Fibroblast of lung (primary cell): ENCODE data around the gene SHLD2. TPM values are rescaled to one million over a fixed set of nuclear protein-coding genes. Genes with fewer than 3 reads are reported as not detected.

Experiments
- DNase-seq, 2 donors: peaks; one replicate each; pipeline versions ENCODE4 v3.0.0 to v3.0.0-alpha.2; 2010; ENCODE audit warnings: low read depth in 2 of 2
- H2AFZ ChIP-seq: 2 replicates; pipeline ENCODE4 v1.5.1; 2012; ENCODE audit warnings: low read length, control low read depth, inconsistent platforms
- H3K27ac ChIP-seq: 2 replicates; pipeline ENCODE4 v1.5.1; 2011; ENCODE audit warnings: low read length, control low read depth; ENCODE audit not compliant: insufficient read depth
- H3K27me3 ChIP-seq: 2 replicates; pipeline ENCODE4 v1.5.1; 2011; ENCODE audit warnings: mild to moderate bottlenecking, low read length; ENCODE audit not compliant: control insufficient read depth, insufficient read depth
- H3K36me3 ChIP-seq: 2 replicates; pipeline ENCODE4 v1.5.1; 2011; ENCODE audit warnings: low read length; ENCODE audit not compliant: control insufficient read depth, insufficient read depth
- H3K4me1 ChIP-seq: 2 replicates; pipeline ENCODE4 v1.5.1; 2011; ENCODE audit warnings: low read length; ENCODE audit not compliant: control insufficient read depth, insufficient read depth; ENCODE audit errors: extremely low read depth
- H3K4me2 ChIP-seq: 2 replicates; pipeline ENCODE4 v1.5.1; 2011; ENCODE audit warnings: low read length, control low read depth; ENCODE audit not compliant: insufficient read depth; ENCODE audit errors: extremely low read depth
- H3K4me3 ChIP-seq, 4 experiments: fragments of 200-600 bp in 1 of 4; sonication (generic) in 1 of 4; replicated peaks in 1 of 4; 2 replicates each; pipeline ENCODE4 v1.5.1; 2011 to 2016; ENCODE audit warnings: low read length in 4 of 4, low read depth in 3 of 4, mild to moderate bottlenecking in 3 of 4, control low read depth in 2 of 4, inconsistent platforms in 1 of 4, mixed read lengths in 1 of 4; ENCODE audit not compliant: insufficient read depth in 1 of 4; ENCODE audit errors: control extremely low read depth in 1 of 4
- H3K79me2 ChIP-seq: 2 replicates; pipeline ENCODE4 v1.5.1; 2012; ENCODE audit warnings: mild to moderate bottlenecking, low read length, inconsistent platforms; ENCODE audit not compliant: control insufficient read depth, insufficient read depth
- H3K9ac ChIP-seq: 2 replicates; pipeline ENCODE4 v1.5.1; 2011; ENCODE audit warnings: mild to moderate bottlenecking, low read length, control low read depth; ENCODE audit not compliant: insufficient read depth
- H3K9me3 ChIP-seq: 2 replicates; pipeline ENCODE4 v1.5.1; 2012; ENCODE audit warnings: low read depth, low read length; ENCODE audit not compliant: control insufficient read depth, insufficient read depth
- H4K20me1 ChIP-seq: 2 replicates; pipeline ENCODE4 v1.5.1; 2011; ENCODE audit warnings: low read length; ENCODE audit not compliant: control insufficient read depth, insufficient read depth; ENCODE audit errors: extremely low read depth
- EZH2 ChIP-seq: IDR thresholded peaks from 2 replicates; pipeline ENCODE4 v1.5.1; 2012; ENCODE audit warnings: low read length, control low read depth, mild to moderate bottlenecking; ENCODE audit errors: missing control alignments
- polyA plus RNA-seq, 2 donors: library from polyadenylated mRNA; depleted of rRNA in 1 of 2; stranded (reverse) in 1 of 2; unstranded in 1 of 2; fragments of >200 nt; gene quantifications; 2 replicates each; pipeline ENCODE4 v1.2.1, GENCODE V29; 2011 to 2012; ENCODE audit warnings: missing spikeins in 1 of 2
- total RNA-seq: library from RNA; depleted of rRNA; stranded (reverse); fragments of >200 nt; gene quantifications from 2 replicates; pipeline ENCODE4 v1.2.1, GENCODE V29; 2014
- TF ChIP-seq, protein P1 (sequence below), 2 donors: IDR thresholded peaks in 1 of 2; conservative IDR thresholded peaks in 1 of 2; 1 replicate in 1 of 2; 2 replicates in 1 of 2; pipeline ENCODE4 v1.5.1; 2011 to 2012; ENCODE audit warnings: low read length in 2 of 2, control low read depth in 1 of 2, inconsistent platforms in 1 of 2, low read depth in 1 of 2, mild to moderate bottlenecking in 1 of 2

SHLD2 gene
- total and polyA plus RNA-seq, 2 donors (not counting 1 experiment from before 2014, with no cell fraction given), result 21.6 to 26.3 TPM

DNA sequence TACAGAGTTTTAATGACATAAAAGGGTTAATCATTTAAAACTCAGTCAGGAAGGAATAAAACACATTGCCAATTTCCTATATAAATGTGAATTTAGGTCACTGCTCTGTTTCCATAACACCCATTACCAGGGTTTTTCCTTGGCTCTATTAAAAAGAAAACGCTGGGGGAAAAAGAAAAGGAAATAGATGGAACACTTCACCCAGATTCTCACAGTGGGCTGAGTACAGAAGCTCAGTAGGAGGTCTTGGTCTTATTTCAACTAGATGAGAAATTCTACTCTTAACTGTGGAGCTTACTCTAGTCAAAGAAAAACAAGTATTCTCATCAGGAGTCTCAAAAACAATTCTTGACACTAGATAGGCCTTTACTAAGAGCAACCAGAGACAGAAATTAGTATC lies 36.8 kb upstream of the SHLD2 start:
- no peaks in the 10 kb centered on the region for H3K9me3 ChIP-seq
- H3K27me3 ChIP-seq, result no peaks in the 10 kb centered on the region
- no peak for DNase-seq
- no peak overlapping the region for H2AFZ ChIP-seq
- no peak overlapping the region for H3K27ac ChIP-seq
- H4K20me1 ChIP-seq, result no peaks in the 10 kb centered on the region
- H3K9ac ChIP-seq, result no peak overlapping the region
- H3K79me2 ChIP-seq, result no peaks in the 10 kb centered on the region
- peaks cover 9% of the 10 kb centered on the region for H3K4me1 ChIP-seq
- H3K4me3 ChIP-seq, result no peak overlapping the region
- TF ChIP-seq EZH2, result no peak
- TF ChIP-seq, protein P1, sequence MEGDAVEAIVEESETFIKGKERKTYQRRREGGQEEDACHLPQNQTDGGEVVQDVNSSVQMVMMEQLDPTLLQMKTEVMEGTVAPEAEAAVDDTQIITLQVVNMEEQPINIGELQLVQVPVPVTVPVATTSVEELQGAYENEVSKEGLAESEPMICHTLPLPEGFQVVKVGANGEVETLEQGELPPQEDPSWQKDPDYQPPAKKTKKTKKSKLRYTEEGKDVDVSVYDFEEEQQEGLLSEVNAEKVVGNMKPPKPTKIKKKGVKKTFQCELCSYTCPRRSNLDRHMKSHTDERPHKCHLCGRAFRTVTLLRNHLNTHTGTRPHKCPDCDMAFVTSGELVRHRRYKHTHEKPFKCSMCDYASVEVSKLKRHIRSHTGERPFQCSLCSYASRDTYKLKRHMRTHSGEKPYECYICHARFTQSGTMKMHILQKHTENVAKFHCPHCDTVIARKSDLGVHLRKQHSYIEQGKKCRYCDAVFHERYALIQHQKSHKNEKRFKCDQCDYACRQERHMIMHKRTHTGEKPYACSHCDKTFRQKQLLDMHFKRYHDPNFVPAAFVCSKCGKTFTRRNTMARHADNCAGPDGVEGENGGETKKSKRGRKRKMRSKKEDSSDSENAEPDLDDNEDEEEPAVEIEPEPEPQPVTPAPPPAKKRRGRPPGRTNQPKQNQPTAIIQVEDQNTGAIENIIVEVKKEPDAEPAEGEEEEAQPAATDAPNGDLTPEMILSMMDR (conservative IDR thresholded peaks at IDR 0.05 in 1 of 2, IDR thresholded peaks at IDR 0.05 in 1 of 2; ENCODE audit: low read depth in 1 of 2, low read length in 2 of 2), result no peak
- no peak overlapping the region for H3K4me2 ChIP-seq
- H3K36me3 ChIP-seq, result peaks cover 2% of the 10 kb centered on the region

DNA sequence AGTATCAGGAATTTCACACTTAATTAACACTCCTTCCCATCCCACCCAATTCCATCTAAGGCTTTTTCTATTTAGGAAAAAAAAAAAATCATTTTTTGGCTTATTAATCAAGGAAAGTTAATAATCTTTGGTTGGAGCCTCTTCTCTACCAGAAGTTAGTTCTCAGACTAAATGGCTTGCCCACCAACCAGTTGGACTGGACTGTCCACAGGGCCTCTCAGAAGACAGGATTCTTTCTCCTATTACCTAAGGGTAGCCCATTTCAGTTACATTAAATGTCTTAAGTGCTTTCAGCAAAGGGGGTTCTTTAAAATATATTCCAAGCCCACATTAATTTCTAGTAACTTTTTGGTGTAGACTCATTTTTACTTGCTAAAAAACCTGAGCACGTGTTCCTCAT lies 35.6 kb upstream of the SHLD2 start:
- Histone ChIP-seq H3K4me1 (peaks cover 8% of the 10 kb centered on the region), H2AFZ (no peak overlapping the region), H3K9ac (no peak overlapping the region), H3K4me3 (no peak overlapping the region), H3K27ac (no peak overlapping the region), H3K9me3 (no peaks in the 10 kb centered on the region), H3K36me3 (peaks cover 2% of the 10 kb centered on the region), H3K79me2 (no peaks in the 10 kb centered on the region), H4K20me1 (no peaks in the 10 kb centered on the region), H3K27me3 (no peaks in the 10 kb centered on the region), H3K4me2 (no peak overlapping the region)
- TF ChIP-seq, protein P1 (conservative IDR thresholded peaks at IDR 0.05 in 1 of 2, IDR thresholded peaks at IDR 0.05 in 1 of 2; ENCODE audit: low read depth in 1 of 2, low read length in 2 of 2), result no peak
- no peak for TF ChIP-seq EZH2
- DNase-seq, result no peak

DNA sequence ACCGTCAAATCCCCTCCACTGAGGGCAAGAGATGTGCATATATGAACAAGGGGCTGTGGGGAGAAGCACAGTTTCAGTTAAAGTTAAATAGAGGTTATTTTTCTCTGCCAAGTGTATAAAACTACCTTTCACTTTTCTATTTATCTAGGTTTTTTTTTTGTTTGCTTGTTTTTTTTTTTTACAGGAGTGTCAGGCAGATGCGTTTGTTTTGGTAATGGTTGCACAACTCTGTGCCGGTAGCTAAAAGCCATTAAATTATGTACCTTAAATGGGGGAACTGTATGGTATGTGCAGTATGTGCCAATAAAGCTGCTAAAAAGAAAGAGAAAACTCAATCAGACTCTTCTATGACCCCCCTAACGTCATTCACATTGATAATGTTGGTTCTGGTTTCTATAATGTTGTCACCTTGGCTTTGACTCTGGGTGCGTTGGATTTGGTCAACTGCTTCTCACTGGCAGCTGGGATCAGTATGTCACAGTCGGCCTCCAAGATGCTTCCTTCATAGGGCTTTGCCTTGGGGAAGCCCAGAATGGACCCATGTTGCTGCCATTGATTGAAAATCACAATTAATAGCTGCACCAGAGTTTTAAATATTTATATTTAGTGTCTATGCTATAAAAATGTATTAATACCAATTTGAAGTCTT lies 34.6 kb upstream of the SHLD2 start:
- Histone ChIP-seq H3K9me3 (no peaks in the 10 kb centered on the region), H3K79me2 (no peaks in the 10 kb centered on the region), H3K4me3 (no peak overlapping the region), H3K4me2 (no peak overlapping the region), H3K36me3 (peaks cover 2% of the 10 kb centered on the region), H3K4me1 (peaks cover under 1% of the 10 kb centered on the region), H3K27ac (no peak overlapping the region), H3K27me3 (no peaks in the 10 kb centered on the region), H4K20me1 (no peaks in the 10 kb centered on the region), H2AFZ (no peak overlapping the region), H3K9ac (no peak overlapping the region)
- no peak for TF ChIP-seq EZH2
- TF ChIP-seq, protein P1 (conservative IDR thresholded peaks at IDR 0.05 in 1 of 2, IDR thresholded peaks at IDR 0.05 in 1 of 2; ENCODE audit: low read depth in 1 of 2, low read length in 2 of 2), result no peak
- DNase-seq, result no peak
